ENCODE data around the gene ULK4. TPM values are rescaled to one million over a fixed set of nuclear protein-coding genes. Genes with fewer than 3 reads are reported as not detected.

Gene ULK4
- total and polyA plus RNA-seq, 9 of the 15 experiments (the other 6 are each of a cell fraction or from before 2014, with no cell fraction given), result 3.0 to 5.9 (median 3.5) TPM

- H3K4me3 ChIP-seq, result no peak overlapping the region
Measured at GRCh38 chr3:41260063-41260450, 701.8 kb downstream of the ULK4 start.

More at GRCh38 chr3:41260063-41260450, 701.8 kb downstream of the ULK4 start:
- intact Hi-C loops (cut with micrococcal nuclease), result no loop called here
- peaks cover 16 to 25% of the 10 kb centered on the region in 2 experiments; a peak in 4 of 5 replicates for H3K27me3 ChIP-seq (ENCODE audit: control insufficient read depth in 2 of 2, insufficient read depth in 2 of 2, low read length in 2 of 2)
- H3K36me3 ChIP-seq (ENCODE audit: control insufficient read depth, insufficient read depth, low read length), result no peaks in the 10 kb centered on the region
- no peak for TF ChIP-seq PCBP1 (IDR thresholded peaks at IDR 0.05; ENCODE audit: low read depth, low read length, poor library complexity, severe bottlenecking)
- no peak for TF ChIP-seq TAL1 (IDR thresholded peaks at IDR 0.05)
- no peak for TF ChIP-seq PTRF (tag; IDR thresholded peaks at IDR 0.05)
- no peak for TF ChIP-seq SMAD2 (IDR thresholded peaks at IDR 0.05; ENCODE audit: low read depth, low read length)
- no peak for TF ChIP-seq EWSR1 (IDR thresholded peaks at IDR 0.05; ENCODE audit: borderline replicate concordance, low read depth, partially characterized antibody)
- TF ChIP-seq TFAP4 (CRISPR knock-in tag; IDR thresholded peaks at IDR 0.05; ENCODE audit: borderline replicate concordance), result no peak
- TF ChIP-seq LEF1 (IDR thresholded peaks at IDR 0.05), result no peak
- no peak for TF ChIP-seq ZBTB9 (CRISPR knock-in tag; IDR thresholded peaks at IDR 0.05)
- no peak for TF ChIP-seq E2F4 (CRISPR knock-in tag; IDR thresholded peaks at IDR 0.05; ENCODE audit: low read depth)
- no peaks in the 10 kb centered on the region for H3K79me2 ChIP-seq (ENCODE audit: control insufficient read depth, insufficient read depth, low read length)
- in situ Hi-C loops (cut with MboI), result no loop called here
- ChIA-PET POLR2A (no interaction called here), CTCF (ENCODE audit: low intra/inter-chr PET ratio) (no interaction called here)
- no peak for ATAC-seq
- H2AFZ ChIP-seq (ENCODE audit: low read depth, low read length), result no peak overlapping the region
- H3K9me1 ChIP-seq (ENCODE audit: control insufficient read depth, insufficient read depth, low read length), result no peaks in the 10 kb centered on the region
- no TSS peak for BruUV-seq (replicated peaks)
- FAIRE-seq, result no peak
- WGBS (ENCODE audit: insufficient coverage, low coverage, missing lambda C conversion rate), result 4% methylated on average over 3 of the region's 3 CpGs
- H4K20me1 ChIP-seq (replicated peaks; ENCODE audit: control insufficient read depth, insufficient read depth, low read length), result no peaks in the 10 kb centered on the region
- H3K4me2 ChIP-seq (ENCODE audit: insufficient read depth, low read length), result no peak overlapping the region
- H3K9ac ChIP-seq (ENCODE audit: insufficient read depth in 1 of 2, low read depth in 2 of 2, low read length in 2 of 2), result no peak overlapping the region
- DNase-seq (ENCODE audit: extremely low read depth in 1 of 4, low spot score in 3 of 4), result no peak
- H3K27ac ChIP-seq (ENCODE audit: extremely low read depth, low read depth, low read length), result no peak overlapping the region
- 0 out of 5 replicates have a peak, but pooled peaks cover 0 to 2% of the 10 kb centered on the region in 2 experiments for H3K4me1 ChIP-seq (replicated peaks in 1 of 2; ENCODE audit: control insufficient read depth in 2 of 2, insufficient read depth in 2 of 2, low read length in 2 of 2)
- H3K9me3 ChIP-seq (replicated peaks; ENCODE audit: control insufficient read depth, insufficient read depth, low read depth, low read length), result no peaks in the 10 kb centered on the region

Data from K562 (cell line).